ENCODE measurements around the gene SRXN1. TPM values are rescaled to one million over a fixed set of nuclear protein-coding genes. Genes with fewer than 3 reads are reported as not detected.

Gene SRXN1
- 21.2 and 43.9 TPM in 2 replicates for total RNA-seq (ENCODE audit: low replicate concordance)

DNA sequence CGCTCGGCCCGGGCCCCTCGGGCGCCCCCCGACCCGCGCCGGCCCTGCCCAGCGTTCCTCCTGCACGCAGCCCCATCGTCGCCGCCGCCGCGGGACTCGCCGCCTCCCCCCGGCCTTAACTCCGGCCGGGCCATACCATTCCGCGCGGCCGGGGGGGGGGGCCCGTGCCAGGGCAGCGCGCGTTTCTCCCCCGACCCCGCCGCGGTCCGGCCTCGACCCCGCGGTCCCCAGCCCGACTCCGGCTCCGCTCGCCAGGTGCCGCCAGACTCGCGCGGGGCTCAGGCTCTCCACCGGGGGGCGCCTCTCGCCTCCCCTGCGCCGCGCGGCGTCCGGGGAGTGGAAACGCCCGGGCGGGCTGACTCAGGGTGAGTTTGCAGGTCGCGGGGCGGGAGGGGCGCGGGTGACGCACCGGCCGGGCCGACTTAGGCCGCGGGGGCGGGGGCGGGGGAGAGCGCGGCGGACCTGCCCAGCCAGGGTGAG, at the start of gene SRXN1:
Gene SRXN1, minus strand, starts transcription at position 91 of the 480 bp plus-strand sequence. Its CDS starts 15 bp downstream, at position 76.

DNA sequence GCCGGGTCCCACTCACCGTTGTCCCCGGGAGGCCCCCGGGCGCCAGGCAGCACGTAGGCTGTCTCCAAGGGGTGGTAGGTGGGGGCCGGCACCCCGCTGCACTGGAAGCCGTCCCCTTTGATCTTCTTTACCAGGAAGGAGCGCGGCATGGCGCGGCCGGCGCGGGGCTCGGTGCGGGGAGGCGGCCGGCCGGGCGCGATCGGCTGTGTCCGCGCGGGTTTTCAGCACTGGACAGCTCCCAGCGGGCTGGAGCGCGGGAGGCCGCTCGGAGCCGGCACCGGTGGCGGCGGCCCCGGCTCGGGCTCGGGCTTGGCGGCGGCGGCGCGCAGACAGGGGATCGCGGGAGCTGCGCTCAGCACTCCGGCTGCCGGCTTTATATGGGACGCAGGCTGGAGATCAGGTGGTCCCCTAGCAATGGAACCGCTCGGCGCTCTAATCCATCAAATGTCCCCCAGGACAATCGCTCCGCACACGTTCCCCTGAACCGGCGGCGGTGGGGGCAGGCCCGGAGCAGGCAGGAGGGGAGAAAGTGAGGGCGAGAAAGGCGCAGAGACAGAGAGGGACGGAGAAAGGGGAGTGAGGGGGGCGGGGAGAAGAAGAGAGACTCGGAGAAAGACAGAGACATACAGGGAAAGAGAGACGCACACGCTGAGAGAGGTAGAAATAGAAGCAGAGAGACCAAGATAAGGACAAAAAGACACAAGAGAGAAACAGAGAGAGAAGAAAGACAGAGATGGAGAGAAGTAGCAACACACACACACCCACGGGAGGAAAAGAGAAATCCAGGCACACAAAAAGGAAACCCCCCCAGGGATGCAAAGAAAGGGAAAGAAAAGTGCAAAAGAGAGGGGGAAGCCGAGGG, 22.7 kb upstream of the SRXN1 start, which contains the start of gene SCRT2:
Gene SCRT2, minus strand, starts transcription at position 350 of the 862 bp plus-strand sequence. Its CDS starts 201 bp downstream, at position 149.

DNA sequence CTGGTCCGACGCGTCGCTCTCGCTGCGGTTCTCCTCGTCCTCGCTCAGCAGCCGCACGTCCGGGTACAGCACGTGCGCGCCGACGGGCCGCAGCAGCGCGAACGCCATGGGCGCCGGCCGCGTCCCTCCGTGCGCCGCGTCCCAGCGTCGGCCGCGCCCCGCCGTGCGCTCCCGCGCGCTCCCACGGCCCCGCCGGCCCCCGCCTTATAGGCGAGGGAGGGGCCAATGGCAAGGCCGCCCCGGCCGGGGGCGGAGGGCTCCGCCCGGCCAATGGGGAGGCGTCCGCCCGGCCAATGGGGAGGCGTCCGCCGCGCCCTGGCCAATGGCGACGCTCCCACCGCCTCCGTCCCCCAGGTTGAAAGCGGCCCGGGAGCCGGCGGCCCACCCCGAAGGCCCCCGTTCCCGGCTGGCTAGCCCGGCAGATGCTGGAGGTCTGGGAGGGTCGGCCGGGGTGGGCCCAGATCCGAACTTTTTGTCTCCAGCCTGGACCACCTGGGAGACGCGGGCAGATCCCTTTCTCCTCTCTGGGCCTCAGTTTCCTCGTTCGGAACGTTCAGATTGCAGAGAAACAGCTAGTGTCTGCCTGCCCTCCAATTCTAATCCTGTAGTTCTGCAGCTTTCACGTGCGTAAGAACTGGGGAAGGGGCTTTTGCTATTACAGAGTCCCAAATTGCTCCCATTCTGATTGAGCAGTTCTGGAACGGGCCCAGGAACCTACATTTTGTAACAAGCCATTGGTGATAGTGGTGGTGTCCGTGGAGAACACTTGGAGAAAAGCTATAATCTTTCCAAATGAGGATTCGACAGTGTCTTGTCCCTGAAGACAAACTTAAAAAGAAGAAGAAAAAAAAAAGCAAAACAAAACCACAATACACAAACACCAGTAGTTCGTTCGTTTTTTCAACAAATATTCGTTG, 42.6 kb downstream of the SRXN1 start, which contains the start of gene TCF15:
Gene TCF15, minus strand, starts transcription at position 180 of the 917 bp plus-strand sequence. Its CDS starts 72 bp downstream, at position 108.

Other genes with a start within 250 kb of the SRXN1 start
- 59.2 and 70.3 TPM in 2 replicates for gene RBCK1, start 244.9 kb downstream of the SRXN1 start, total RNA-seq (ENCODE audit: low replicate concordance)
- 25.7 and 45.3 TPM in 2 replicates for gene TBC1D20, start 190.7 kb downstream of the SRXN1 start, total RNA-seq (ENCODE audit: low replicate concordance)
- 70.4 and 103 TPM in 2 replicates for gene CSNK2A1, start 109.4 kb downstream of the SRXN1 start, total RNA-seq (ENCODE audit: low replicate concordance)
- gene TCF15, start 42.9 kb downstream of the SRXN1 start, total RNA-seq (ENCODE audit: low replicate concordance): 0.12 TPM in 1 of 2 replicates, not detected in the other
- not detected in 2 replicates for gene SCRT2, start 22.6 kb upstream of the SRXN1 start, total RNA-seq (ENCODE audit: low replicate concordance)
- not detected in 2 replicates for gene SLC52A3, start 115.3 kb upstream of the SRXN1 start, total RNA-seq (ENCODE audit: low replicate concordance)
- 0.47 and 1.4 TPM in 2 replicates for gene FAM110A, start 180.5 kb upstream of the SRXN1 start, total RNA-seq (ENCODE audit: low replicate concordance)